Body of pancreas (tissue), 4 donors: Measurements from ENCODE around the gene IFI30.

Source experiments
- POLR2A ChIP-seq, 3 donors: fragments of 450-650 bp; IDR thresholded peaks; one replicate each; pipeline ENCODE4 v1.6.1; 2016; ENCODE audit warnings: antibody characterized with exemption in 3 of 3, mild to moderate bottlenecking in 2 of 3
- TF ChIP-seq, protein P1 (sequence below), 7 experiments: fragments of 450-650 bp in 4 of 7; fragments of 200-600 bp in 3 of 7; sonication (generic) in 3 of 7; IDR thresholded peaks; one replicate each; pipeline ENCODE4 v1.5.1; 2016 to 2019; ENCODE audit warnings: antibody characterized with exemption in 7 of 7

DNA sequence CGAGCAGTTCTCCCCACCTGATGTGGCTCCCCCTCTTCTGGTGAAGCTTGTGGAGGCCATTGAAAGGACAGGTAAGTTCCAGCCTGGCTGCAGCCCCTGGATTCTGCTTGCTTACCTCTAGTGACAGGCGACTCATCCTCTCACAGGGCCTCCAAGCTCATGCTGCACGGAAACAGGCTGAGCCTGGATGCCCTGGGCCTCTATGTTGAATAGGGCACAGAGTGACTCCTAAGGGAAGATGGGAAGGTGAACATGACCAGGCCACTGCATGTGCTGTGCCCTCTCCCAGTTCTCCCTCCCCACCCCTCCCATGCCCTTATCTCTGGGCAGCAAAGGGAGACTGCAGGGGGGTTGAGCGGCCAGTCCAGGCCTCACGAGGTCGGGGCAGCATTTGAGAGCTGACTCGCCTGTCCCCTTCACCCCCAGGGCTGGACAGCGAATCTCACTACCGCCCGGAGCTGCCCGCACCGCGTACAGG, 13.1 kb upstream of the IFI30 start:
- no peak for TF ChIP-seq POLR2A (IDR thresholded peaks at IDR 0.05)
- TF ChIP-seq, protein P1, sequence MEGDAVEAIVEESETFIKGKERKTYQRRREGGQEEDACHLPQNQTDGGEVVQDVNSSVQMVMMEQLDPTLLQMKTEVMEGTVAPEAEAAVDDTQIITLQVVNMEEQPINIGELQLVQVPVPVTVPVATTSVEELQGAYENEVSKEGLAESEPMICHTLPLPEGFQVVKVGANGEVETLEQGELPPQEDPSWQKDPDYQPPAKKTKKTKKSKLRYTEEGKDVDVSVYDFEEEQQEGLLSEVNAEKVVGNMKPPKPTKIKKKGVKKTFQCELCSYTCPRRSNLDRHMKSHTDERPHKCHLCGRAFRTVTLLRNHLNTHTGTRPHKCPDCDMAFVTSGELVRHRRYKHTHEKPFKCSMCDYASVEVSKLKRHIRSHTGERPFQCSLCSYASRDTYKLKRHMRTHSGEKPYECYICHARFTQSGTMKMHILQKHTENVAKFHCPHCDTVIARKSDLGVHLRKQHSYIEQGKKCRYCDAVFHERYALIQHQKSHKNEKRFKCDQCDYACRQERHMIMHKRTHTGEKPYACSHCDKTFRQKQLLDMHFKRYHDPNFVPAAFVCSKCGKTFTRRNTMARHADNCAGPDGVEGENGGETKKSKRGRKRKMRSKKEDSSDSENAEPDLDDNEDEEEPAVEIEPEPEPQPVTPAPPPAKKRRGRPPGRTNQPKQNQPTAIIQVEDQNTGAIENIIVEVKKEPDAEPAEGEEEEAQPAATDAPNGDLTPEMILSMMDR (IDR thresholded peaks at IDR 0.05) = no peak
